DLD1 (cell line): ENCODE data around the gene LRRTM3.

Experiments used
- in situ Hi-C: cut with HindIII; loops from 2 replicates; pipeline ENCODE4 v1.10.0; 2017; ENCODE audit warnings: low sequenced_read_pairs

Gene LRRTM3

DNA sequence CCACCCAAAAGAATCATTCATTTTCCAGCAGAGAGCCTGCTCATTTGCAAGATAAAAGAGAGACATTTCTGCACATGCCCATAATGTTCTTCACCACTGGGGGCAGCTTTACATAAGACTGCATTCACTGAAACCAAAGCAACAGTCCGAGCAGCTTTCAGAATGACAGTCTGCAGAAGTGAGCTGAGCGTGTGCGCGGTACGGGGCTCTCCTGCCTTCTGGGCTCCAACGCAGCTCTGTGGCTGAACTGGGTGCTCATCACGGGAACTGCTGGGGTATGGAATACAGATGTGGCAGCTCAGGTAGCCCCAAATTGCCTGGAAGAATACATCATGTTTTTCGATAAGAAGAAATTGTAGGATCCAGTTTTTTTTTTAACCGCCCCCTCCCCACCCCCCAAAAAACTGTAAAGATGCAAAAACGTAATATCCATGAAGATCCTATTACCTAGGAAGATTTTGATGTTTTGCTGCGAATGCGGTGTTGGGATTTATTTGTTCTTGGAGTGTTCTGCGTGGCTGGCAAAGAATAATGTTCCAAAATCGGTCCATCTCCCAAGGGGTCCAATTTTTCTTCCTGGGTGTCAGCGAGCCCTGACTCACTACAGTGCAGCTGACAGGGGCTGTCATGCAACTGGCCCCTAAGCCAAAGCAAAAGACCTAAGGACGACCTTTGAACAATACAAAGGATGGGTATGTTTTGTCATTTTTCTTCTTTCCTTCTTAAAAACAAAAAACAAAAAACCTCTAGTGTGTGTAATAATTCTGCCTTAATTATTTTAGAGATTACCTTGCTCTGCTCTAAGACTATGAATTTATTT, at the start of gene LRRTM3:
Gene LRRTM3, plus strand, starts transcription at position 141 of the 820 bp plus-strand sequence.
- in situ Hi-C loops = no loop called here

DNA sequence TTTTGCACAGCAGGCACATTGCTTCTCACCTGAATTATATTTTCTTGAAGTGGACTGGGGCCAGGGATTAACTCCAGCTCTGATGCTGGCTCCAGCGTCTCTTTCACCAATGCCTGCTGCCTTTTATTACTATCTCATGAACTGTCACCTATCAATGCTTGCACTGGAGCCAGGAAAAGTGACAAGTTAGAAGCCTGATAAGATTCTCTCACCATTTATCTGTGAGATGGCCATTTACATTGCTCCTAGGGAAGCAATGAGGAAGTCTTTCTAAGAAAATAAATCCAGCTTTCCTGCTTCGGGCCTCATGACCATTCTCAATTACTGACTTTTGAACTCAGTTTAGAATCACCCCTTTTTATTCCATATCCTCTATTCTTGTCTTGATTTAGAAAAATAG, 48.5 kb upstream of the LRRTM3 start:
- in situ Hi-C loops = no loop called here

DNA sequence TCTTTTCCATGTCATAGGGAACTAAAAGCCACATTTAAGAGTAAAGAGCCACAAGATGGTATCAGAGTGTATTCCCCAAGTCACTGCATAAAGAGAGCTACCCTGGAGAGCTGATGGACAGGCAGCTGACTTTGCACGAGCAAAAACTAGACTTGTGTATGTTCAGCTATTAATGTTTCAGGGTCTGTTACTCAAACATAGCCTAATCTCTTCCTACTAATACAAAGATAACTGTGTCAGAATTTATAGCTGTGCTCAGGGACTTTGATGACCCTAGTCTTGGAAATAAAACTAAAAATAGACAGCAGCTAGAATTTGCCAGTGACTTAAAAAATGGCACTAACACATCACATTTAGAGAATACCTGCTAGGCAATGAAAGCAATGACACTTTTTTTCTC, 45.5 kb upstream of the LRRTM3 start:
- in situ Hi-C loops = no loop called here

DNA sequence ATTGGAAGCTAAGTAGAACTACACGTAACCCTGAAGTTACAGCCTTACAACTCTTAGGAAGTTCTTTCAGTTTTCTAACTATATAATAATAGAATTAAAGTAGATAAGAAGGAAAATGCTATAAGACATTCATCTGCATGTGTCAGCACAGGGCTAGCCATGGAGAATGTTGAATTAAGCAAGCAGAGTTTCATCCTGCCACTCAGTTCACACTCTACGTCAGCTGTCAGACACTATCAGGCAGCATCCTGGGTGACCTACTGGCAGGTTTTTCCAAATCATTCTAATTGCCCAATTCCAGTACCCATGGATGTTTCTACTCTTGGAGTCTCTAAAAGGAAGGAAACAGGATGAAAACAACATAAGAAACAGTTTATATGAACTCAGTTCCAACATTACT, 45.0 kb upstream of the LRRTM3 start:
- in situ Hi-C loops = no loop called here

DNA sequence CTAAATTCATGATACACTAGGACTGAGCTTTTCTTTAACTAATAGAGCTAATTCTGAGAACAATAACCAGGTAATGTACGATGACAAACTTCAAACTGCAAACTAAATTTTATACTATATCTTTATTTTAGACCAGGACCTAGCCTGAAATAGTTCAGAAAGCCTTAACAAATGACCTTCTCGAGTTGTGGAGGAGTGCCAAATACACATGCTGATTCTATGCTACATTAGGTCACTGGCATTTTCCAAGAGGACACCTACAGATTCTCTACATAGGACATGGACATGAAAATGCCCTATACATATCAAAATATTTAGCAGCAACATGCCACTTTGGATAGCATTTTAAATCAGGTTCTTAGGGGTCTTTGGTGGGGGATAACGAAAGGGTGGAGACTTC, 44.0 kb upstream of the LRRTM3 start:
- in situ Hi-C loops = no loop called here

DNA sequence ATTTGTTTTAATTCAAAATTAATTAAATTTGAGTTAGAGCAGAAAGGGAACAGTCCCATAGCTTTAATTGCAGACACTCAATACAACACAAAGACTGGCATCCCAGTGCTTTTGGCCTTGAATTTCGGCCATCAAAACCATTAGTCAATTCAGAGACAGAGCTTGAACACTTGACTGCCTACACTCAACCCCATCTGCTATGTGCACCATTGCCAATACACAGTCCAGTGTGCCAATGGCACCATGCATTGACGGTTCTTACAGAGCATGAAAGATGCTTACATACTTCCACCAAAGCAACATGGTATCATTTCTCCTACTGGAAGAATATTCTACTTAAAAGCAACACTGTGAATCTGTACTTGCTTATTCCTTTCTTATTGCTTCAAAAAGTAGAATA, 43.6 kb upstream of the LRRTM3 start:
- in situ Hi-C loops = no loop called here

DNA sequence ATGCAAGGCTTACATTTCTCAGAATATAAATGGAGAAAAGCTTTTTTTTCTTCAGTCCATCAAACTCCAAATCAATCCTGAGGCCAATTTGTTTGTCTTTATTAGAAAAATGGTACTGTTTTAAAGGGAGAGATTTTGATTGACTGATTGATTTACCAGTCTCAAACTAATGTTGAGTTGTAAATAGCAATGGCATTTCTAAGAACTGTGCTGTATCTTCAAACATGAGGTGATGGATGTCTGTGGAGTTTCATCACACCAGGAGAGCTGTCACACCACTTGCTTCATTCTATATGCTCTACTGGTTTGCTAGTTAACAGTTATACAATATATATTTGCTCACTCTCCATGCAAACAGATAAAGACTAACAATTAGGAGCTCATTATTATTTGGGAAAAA, 39.0 kb upstream of the LRRTM3 start:
- in situ Hi-C loops = no loop called here

DNA sequence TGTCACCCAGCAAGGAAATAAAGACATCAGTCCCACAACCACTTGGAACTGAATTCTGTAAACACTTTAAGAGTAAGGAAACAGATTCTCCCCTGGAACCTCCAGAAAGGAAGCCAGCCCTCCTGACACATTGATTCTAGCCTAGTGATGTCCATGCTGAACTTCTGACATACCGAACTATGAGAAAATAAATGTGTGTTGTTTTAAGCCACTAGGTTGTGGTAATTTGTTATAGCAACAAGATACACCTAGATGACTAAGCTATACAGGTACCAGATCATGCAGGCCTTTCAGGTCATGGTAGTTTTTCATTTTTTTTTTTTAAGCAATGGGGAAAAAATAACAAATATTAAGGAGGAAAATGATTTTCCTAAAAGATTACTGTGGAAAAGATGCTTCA, 37.6 kb upstream of the LRRTM3 start:
- in situ Hi-C loops = no loop called here

DNA sequence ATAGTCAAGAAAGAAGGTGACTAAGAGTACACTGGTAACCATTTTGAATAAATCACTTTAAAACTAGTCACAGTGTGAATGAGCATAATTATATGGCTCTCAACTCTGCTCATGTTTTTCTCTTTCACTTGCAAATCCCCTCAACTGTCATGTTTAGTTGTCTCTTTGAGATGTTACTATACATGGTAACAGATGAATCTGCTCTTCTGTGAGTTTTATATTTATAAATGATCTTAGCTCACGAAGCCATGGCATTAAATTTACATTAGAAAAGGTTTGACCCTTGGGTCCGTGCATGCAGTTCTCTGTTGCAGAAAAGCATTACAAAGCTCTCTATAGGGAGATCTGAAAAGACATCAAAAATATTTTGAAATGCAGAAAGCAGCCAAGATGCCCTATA, 33.0 kb upstream of the LRRTM3 start:
- in situ Hi-C loops = no loop called here

DNA sequence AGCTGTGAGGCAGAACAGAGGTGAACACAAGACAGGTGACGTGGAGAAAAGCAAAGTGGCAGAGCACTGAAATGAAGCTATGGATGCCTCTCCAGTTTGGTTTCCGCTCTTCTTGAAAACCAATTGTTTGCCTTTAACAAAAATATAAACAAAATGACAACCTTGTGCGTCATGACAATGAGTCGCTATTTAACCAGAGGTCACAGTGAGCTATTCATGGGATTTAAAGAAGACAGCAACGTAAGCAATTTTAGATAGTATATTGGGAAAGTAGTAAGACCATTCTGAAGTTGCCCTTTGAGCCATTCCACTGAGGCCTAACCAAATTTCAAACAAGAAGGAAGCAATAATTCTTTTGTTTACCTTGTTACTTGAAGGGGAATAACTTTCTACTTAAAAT, 15.2 kb upstream of the LRRTM3 start:
- in situ Hi-C loops = no loop called here

DNA sequence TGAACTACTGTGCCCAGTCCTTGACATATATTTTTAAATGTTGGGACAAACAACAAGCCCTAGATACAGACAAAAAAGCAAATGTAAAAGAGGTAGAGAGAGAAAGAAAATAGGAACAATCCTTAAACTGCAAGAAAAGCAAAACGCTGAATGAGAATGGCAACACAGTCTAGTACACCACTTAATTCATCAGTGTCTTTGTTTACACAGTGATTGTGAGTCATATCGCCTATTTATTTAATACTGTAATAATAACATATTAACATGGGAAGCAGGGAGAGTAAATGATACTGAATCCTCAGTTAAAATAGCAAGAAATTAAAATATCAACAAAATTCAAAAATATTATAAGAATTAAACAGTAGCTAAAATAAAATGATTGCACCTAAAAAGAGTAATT, 9.8 kb upstream of the LRRTM3 start:
- in situ Hi-C loops = no loop called here

DNA sequence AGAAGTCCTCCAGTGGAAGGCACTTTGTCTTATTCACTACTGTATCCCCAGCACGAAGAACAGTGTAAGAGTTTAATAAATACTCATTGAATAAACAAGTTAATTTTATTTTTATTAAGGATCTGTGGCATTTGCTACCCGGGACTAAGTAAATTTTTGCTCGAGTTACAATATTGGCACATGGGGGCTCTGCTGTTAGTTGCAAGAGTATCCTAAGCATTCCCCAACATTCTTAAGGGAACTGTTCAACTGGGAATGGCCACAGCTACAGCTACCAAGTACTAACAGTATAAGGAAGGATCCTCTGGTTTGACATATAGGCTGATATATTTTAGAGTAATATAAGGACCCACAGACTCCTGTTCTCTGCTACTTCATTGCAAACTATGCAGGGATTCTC, 8.7 kb upstream of the LRRTM3 start:
- in situ Hi-C loops = no loop called here

DNA sequence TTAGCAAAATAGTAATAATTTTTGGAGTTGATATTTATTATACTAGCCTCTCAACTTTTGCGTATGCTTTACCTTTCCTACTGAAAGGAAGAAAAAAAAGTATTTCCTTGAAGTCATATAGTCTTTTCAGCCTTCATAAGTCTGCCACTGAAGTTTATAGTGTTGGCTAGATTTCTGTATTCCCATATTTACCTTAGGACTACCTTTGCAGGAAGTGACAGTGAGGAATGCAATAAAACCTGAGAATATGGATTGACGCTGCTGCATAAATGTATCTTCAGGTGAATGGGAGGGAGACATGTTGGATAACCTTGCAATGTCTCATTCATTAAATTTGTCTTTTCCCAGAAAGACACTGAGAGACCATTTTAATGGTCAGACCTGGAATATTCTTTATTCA, 6.6 kb upstream of the LRRTM3 start:
- in situ Hi-C loops = no loop called here

DNA sequence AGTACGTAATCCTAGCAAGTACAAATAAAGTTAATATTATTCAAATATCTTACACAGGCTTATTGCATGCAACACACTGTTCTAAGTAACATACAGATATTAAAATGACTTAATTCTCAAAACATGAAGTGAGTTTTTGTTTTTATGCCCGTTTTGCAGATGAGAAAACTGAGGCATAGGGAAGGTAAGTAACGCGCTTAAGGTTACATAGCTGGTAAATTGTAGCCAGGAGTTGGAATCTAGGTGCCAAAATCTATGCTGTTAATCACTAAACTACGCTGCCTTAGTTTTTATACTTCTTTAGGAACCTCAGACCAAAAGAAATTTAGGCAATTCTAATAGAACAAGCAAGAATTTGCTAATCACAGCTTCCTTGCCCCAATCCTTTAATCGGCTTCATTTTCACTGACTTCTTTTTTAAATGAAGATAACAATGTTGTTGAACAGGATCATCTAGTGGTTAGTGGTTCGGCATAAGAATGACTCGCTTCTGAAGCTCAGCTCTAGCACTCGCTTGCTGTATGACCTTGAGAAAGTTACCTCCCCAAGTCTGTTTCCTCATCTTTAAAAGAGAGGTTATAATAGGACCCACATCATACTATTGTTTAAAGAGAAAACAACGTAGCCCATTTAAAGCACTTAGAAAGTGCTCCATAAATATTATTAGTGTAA, 1.0 kb upstream of the LRRTM3 start:
- in situ Hi-C loops = no loop called here

DNA sequence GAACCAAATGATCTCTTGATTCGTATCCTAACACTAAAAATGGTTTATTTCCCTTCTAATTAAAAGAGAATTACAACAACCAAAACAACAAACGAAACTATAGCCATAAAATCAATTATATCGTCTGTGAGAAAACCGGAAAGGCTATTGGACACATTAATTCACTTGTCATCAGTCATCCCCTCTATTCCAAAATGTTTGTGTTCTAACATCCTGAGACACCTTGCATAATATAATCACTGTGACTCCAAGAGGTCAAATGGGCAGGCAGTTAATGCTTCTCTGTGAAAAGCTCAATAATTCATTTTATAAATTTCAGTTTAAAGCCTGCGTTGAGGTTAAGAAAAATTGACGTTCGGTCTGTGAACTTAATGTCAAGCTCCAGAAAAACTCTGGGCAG, 463 bp upstream of the LRRTM3 start:
- in situ Hi-C loops = no loop called here

DNA sequence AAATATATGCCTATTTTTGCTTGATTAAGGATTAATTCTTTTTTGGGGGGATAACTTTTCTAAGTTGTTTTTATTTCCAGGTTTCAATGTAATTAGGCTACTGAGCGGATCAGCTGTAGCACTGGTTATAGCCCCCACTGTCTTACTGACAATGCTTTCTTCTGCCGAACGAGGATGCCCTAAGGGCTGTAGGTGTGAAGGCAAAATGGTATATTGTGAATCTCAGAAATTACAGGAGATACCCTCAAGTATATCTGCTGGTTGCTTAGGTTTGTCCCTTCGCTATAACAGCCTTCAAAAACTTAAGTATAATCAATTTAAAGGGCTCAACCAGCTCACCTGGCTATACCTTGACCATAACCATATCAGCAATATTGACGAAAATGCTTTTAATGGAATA, 1.0 kb downstream of the LRRTM3 start:
- in situ Hi-C loops = no loop called here

DNA sequence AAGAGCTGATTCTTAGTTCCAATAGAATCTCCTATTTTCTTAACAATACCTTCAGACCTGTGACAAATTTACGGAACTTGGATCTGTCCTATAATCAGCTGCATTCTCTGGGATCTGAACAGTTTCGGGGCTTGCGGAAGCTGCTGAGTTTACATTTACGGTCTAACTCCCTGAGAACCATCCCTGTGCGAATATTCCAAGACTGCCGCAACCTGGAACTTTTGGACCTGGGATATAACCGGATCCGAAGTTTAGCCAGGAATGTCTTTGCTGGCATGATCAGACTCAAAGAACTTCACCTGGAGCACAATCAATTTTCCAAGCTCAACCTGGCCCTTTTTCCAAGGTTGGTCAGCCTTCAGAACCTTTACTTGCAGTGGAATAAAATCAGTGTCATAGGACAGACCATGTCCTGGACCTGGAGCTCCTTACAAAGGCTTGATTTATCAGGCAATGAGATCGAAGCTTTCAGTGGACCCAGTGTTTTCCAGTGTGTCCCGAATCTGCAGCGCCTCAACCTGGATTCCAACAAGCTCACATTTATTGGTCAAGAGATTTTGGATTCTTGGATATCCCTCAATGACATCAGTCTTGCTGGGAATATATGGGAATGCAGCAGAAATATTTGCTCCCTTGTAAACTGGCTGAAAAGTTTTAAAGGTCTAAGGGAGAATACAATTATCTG, 1.6 kb downstream of the LRRTM3 start:
- in situ Hi-C loops = no loop called here

DNA sequence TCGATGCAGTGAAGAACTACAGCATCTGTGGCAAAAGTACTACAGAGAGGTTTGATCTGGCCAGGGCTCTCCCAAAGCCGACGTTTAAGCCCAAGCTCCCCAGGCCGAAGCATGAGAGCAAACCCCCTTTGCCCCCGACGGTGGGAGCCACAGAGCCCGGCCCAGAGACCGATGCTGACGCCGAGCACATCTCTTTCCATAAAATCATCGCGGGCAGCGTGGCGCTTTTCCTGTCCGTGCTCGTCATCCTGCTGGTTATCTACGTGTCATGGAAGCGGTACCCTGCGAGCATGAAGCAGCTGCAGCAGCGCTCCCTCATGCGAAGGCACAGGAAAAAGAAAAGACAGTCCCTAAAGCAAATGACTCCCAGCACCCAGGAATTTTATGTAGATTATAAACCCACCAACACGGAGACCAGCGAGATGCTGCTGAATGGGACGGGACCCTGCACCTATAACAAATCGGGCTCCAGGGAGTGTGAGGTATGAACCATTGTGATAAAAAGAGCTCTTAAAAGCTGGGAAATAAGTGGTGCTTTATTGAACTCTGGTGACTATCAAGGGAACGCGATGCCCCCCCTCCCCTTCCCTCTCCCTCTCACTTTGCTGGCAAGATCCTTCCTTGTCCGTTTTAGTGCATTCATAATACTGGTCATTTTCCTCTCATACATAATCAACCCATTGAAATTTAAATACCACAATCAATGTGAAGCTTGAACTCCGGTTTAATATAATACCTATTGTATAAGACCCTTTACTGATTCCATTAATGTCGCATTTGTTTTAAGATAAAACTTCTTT, 2.3 kb downstream of the LRRTM3 start:
- in situ Hi-C loops = no loop called here

DNA sequence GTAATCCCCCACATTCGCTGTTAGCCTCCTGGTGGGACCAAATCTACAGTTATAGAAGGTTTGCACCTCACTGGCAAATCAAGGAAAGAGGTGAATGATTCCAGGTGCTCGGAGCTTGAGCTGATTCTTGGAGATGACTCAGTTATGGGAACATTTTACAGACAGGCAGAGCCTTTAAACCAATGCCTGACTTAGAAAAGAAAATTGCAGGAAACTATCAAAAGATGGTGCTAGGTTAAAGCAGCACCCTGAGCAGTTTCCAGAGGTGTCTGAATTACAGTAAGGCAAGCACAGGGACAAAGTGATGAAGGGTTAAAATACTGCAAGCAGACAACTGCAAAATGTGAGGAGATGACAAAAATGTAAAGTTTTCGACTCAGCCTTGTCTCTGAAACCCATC, 2.9 kb downstream of the LRRTM3 start:
- in situ Hi-C loops = no loop called here

DNA sequence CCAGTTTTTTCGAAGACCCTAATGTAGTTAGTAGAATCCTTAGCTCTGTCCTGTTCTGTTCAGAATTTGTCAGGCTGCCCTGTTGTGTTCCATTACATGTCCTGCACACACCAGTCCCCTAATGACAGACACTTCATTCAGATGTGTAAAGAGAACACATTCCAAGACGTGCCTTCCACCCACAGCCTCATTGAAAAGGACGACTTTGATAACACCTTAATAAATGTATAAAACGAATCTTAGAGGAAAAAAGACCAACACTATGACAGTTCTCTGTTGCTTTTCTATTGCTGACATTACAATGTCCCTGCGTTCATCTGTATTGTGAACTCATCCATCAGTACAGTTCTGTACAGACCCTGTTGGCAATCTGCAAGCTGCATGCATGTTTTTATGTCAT, 3.5 kb downstream of the LRRTM3 start:
- in situ Hi-C loops = no loop called here

DNA sequence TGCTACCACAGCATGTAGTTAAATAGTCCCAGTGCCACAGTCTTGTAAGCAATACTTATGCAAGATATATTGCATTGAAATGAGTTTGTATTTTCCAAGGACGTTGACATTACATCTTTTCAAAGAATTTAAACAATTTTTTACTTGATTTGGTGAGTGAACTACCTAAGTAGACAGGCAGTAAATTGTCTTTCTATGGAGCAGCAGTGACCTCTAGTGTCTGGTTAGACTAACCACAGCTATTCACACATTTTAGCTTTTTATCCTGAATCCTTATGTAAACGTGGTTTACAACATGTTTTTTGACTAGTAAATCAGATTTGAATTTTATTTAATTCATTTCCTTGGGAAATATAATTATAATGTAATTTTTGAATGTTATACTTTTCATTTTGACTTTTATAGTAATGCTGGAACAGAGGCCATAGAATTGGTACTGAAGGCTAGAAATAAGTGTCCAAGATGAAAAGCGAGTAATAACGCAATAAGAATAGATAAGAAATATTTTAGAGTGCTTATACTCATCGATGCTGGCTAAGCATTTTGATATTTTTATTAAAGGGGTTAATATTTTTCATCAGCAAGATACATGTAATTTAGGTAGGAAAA, 5.6 kb downstream of the LRRTM3 start:
- in situ Hi-C loops = no loop called here
